Measurements from ENCODE around the gene MEIOB.
"Not testable (repeated sequence)": the region's sequence is repeated elsewhere in the genome, so short reads cannot be mapped to it uniquely, and the experiment has no call there.

GRCh38 chr16:1876066-1876465, 4.1 kb upstream of the MEIOB start:
- TF ChIP-seq FOXA1 (IDR thresholded peaks at IDR 0.05); HDGF (IDR thresholded peaks at IDR 0.05; ENCODE audit: borderline replicate concordance): not testable (repeated sequence)
